NCI-H2107 (cell line): ENCODE data around the gene KCNQ5.
"Not testable (repeated sequence)": the region's sequence is repeated elsewhere in the genome, so short reads cannot be mapped to it uniquely, and the experiment has no call there.

ENCODE experiments used
- DNase-seq: peaks from one replicate; lab custom pipeline; 2025; lab: John Stamatoyannopoulos, UW

The KCNQ5 gene

GRCh38 chr6:72621291-72622093, at the start of gene KCNQ5:
Gene KCNQ5, plus strand, starts transcription at chr6:72622064.
- no peak for DNase-seq

GRCh38 chr6:72579865-72580264, 42.0 kb upstream of the KCNQ5 start:
- DNase-seq, result no peak

GRCh38 chr6:72580281-72580940, 41.5 kb upstream of the KCNQ5 start:
- DNase-seq, result no peak

- DNase-seq, result not testable (repeated sequence)
Measured at GRCh38 chr6:72580950-72581349, 40.9 kb upstream of the KCNQ5 start.

- no peak for DNase-seq
Measured at GRCh38 chr6:72588155-72588554, 33.7 kb upstream of the KCNQ5 start.

- DNase-seq, result no peak
Measured at GRCh38 chr6:72589096-72589495, 32.8 kb upstream of the KCNQ5 start.

- DNase-seq, result no peak
Measured at GRCh38 chr6:72595812-72596211, 26.1 kb upstream of the KCNQ5 start.

- DNase-seq, result no peak
Measured at GRCh38 chr6:72616406-72617015, 5.4 kb upstream of the KCNQ5 start.

GRCh38 chr6:72617721-72618120, 4.1 kb upstream of the KCNQ5 start:
- no peak for DNase-seq

- no peak for DNase-seq
Measured at GRCh38 chr6:72619883-72620696, 1.8 kb upstream of the KCNQ5 start.

- DNase-seq, result no peak
Measured at GRCh38 chr6:72620871-72621290, 983 bp upstream of the KCNQ5 start.

GRCh38 chr6:72622094-72622940, 453 bp downstream of the KCNQ5 start:
- no peak for DNase-seq

GRCh38 chr6:72623808-72624207, 1.9 kb downstream of the KCNQ5 start:
- DNase-seq, result no peak

GRCh38 chr6:72624557-72625160, 2.8 kb downstream of the KCNQ5 start:
- DNase-seq, result no peak

GRCh38 chr6:72626126-72626525, 4.3 kb downstream of the KCNQ5 start:
- no peak for DNase-seq

- DNase-seq, result no peak
Measured at GRCh38 chr6:72627539-72627938, 5.7 kb downstream of the KCNQ5 start.

- DNase-seq, result no peak
Measured at GRCh38 chr6:72631480-72631879, 9.6 kb downstream of the KCNQ5 start.

- no peak for DNase-seq
Measured at GRCh38 chr6:72635636-72636035, 13.8 kb downstream of the KCNQ5 start.

- DNase-seq, result no peak
Measured at GRCh38 chr6:72636215-72636614, 14.4 kb downstream of the KCNQ5 start.

- no peak for DNase-seq
Measured at GRCh38 chr6:72636786-72637185, 14.9 kb downstream of the KCNQ5 start.
